Activated CD8-positive, alpha-beta memory T cell treated with anti-CD3 and anti-CD28 coated beads, Interleukin-2, amount 50 U/mL, for 48 hours (primary cell): ENCODE data around the gene RARG.

ENCODE experiments used
- DNase-seq: peaks from one replicate; pipeline ENCODE4 v3.0.0-alpha.2; 2020

Gene RARG

DNA sequence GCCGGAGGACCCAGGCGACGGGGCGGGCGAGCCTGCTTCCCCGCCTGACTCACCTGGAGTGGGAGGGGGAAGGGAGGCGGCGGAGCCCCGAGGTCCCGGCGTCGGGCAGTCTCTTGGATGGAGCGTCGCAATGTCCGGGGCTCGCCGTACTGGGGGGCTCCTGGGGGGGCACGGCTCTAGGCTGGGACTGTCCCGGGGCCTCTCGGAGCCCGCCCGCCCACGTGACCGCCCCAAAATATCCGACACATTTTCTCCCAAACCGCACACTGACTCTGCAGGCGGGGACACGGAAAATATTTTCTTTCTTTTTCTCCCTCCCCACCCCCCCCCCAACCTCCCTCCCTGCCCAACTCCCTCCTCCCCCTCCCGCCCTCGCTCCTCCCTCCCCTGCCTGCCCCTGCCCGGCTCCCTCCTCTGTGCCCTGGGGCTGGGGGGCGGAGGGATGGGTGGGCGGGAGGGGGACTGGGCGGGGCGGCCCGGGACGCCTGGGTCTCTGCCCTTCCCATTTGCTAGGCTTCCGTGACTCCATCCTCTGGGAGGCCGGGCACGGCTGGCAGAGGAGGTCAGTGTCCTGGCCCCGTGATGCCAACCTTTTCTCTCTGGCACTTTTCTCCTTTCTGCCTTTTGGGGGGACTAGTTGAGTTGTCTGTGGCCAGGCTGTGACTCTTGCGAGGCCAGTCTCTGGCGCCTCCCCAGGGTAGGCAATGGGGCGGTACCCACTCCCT, at the start of gene RARG:
TSS of gene RARG (minus strand) at position 289 of the 725 bp plus-strand sequence. CDS start 4,664 bp downstream, outside the sequence.
- peak; percentile 79 for DNase-seq

DNA sequence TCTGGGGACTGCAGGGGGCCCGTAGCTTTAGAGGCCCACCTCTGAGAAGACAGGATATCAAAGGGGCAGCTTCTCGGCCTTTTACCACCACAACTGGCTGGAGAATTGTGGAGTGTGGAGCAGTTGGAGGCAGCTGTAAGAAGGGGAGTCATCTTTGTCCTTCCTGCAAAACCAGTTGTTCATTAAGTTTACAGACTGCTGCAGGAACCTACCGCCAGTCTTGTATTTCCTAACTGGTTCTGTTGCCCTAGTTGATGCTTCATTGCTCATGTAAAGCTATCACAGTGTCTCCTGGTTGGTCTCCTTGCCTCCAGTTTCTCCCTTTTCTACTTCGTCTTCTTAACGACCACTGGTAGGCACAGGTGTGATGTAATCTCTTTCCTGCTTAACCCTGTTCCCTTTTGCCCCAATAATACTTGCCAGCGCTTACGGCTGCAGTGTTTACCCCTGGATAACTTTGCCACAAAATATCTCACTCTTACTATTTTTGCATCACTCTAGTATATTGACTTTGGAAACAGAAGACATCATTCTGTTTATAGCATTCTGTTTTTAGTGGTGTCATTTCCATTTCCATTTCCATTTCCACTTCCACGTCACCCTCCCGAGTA, 48.0 kb upstream of the RARG start:
- no peak for DNase-seq

DNA sequence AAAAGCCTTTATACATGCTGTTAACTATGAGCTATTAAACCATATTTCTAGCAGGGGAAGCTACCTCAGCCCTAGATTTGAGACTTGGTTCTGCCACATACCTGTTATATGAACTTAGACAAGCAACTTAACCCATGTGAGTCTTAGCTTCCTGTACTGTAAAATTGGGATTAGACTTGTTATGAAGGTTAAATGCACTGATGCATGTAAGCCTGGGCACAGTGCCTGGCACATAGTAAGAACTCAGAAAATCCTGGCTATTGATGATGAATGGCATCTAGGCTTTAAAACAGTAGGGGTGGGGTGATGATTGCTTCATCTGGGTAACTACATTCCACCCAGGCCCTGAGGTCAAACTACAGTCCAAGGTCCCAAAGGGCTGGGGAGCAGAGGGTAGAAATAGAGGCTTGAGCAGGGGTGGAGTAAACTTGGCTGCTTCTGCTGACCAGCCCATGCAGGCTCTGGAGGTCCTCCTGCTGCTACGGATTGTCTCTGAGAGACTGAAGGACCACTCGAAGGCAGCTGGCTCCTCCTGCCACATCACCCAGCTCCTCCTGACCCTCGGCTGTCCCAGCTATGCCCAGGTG, 47.4 kb upstream of the RARG start:
- DNase-seq = no peak

DNA sequence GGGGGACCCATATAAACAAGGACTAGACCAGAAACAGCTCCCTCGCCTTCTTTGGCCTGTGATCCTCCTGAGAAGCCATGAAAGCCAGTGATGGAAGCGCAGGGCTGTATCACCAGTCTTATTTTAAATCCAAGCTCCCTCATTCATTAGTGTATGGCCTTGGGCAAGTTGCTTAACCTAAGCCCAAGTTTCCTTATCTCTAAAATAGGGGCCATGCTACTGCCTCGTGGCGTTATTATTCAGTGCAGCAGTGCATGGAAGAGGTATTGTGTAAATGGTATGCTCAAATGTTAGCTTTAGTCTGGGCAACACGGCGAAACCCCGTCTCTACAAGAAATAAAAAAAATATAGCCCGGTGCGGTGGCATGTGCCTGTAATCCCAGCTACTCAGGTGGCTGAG, 46.0 kb upstream of the RARG start:
- no peak for DNase-seq

DNA sequence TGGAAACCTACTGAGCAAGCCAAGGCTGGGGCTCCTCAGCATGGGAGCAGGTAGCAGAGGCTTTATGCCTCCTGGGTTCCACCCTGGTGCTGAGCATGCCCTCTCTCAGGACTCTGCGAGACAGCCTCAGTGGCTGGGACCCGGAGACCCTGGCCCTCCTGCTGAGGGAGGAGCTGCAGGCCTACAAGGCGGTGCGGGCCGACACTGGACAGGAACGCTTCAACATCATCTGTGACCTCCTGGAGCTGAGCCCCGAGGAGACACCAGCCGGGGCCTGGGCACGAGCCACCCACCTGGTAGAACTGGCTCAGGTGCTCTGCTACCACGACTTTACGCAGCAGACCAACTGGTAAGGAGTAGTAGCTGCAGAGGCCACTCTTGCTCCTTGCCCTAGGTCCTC, 44.5 kb upstream of the RARG start:
- no peak for DNase-seq

DNA sequence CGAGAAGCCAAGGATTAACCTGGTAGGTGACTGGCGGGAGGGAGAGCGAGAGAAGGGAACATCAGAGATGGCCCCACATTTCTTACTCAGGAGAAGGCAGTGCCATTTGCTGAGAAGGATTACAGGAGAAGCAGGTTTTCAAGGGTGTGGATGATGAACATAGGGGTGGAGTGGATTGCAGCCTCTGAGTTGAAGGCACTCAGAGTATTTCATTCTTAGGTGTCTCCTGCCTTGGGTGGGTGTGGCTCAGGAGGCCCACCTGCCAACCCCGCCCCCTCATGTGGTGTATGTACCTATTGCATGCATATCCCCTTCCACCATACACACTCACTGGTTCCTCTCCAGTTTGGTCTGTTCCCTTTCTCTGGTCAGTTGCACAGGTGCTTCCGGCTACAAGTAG, 42.4 kb upstream of the RARG start:
- no peak for DNase-seq

DNA sequence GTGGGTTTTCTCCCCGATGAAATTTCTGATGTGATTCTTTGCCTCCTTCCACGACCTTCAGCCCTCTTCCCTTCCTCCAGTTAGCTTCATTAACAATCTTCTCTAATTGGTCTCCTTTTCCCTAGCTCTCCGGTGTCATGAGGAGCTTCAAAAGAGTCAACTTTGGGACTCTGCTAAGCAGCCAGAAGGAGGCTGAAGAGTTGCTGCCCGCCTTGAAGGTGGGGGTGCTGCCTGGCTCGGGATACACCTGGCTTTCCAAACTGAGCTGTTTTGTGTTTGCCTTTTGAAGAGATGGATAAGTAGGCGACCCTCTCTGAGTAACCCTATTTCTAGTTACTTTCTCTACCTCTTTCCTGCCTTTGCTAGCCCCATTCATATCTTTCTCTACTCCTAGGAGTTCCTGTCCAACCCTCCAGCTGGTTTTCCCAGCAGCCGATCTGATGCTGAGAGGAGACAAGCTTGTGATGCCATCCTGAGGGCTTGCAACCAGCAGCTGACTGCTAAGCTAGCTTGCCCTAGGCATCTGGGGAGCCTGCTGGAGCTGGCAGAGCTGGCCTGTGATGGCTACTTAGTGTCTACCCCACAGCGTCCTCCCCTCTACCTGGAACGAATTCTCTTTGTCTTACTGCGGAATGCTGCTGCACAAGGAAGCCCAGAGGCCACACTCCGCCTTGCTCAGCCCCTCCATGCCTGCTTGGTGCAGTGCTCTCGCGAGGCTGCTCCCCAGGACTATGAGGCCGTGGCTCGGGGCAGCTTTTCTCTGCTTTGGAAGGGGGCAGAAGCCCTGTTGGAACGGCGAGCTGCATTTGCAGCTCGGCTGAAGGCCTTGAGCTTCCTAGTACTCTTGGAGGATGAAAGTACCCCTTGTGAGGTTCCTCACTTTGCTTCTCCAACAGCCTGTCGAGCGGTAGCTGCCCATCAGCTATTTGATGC, 36.9 kb upstream of the RARG start:
- DNase-seq = no peak

DNA sequence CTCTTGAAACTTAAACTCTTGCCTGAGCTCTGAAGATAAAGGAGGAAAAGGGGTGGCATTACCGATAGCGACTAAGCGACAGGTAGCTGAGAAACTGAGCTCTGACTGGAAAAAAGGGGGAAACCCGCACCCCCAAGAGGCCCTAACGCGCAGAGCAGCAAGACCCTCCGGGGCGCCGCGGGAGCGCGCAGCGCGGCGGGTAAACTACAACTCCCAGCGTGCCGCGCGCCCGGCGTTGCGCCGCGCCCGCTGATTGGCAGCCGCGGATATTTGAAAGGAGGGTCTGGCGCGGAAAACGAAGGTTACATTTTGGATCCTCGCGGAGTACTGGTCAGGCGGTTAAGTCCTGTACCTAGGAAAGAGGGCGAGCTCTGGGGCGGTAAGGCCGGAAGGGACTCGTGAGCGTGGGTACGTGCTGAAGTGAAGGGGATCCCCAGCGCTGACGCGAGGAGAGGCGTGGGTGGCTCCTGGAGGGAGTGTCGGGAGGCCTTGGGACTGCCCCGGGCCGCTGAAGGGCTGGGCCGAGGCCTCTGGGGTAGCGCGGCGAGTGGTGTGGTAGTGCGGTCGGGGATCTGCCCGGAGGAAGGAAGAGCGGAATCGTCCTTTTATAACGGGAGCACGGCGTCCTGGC, 36.1 kb upstream of the RARG start, which contains the start of gene ESPL1:
TSS of gene ESPL1 (plus strand) at position 301 of the 631 bp plus-strand sequence. CDS start 468 bp downstream, outside the sequence.
- DNase-seq = peak; percentile 92

DNA sequence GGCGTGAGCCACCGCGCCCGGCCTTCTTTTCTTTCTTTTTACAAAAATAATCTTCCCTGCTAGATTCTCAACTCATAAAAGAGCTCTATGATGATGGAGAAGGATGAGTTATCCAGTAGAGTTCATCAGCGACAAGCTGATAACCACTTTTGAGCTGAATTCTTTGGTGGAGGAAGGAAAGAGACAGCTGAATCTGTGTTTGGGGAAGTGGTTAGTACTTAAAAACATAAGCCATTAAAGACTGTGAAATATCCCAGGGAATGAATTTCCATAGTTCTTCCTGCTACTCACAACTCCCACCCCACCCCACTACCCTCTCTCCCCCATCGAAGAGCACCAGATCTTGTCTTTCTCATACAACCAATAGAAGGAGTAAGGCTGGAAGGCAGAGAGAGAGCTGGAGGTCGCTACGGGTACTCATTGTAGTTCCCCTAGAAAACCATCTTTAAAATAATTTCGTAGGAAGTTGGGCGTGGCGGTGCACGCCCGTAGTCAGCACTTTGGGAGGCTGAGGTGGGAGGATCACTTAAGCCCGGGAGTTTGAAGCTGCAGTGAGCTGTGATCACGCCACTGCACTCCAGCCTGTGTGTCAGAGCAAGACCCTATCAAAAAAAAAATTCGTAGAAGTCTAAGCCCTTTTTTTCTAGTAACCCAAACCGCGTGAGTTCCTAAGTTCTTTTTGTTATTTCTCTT, 35.4 kb upstream of the RARG start:
- peak; percentile 66 for DNase-seq

DNA sequence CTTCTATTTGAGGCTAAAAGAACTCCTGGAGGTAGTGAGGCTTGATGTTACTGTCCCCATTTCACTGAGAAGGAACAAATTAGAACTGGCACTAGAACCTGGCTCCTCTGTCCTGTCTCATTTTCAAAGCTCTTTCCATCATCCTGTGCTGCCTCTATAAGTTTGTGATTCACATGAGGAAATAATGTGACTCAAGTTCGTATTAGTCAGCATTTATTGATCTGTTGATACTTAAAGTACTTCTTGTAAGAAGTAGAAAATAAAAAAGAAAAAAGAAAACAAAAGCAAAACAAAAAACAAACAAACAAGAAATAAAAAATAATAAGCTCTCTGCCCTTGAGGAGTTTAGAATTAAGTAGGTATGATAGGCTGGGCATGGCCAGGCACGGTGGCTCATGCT, 33.8 kb upstream of the RARG start:
- no peak for DNase-seq

DNA sequence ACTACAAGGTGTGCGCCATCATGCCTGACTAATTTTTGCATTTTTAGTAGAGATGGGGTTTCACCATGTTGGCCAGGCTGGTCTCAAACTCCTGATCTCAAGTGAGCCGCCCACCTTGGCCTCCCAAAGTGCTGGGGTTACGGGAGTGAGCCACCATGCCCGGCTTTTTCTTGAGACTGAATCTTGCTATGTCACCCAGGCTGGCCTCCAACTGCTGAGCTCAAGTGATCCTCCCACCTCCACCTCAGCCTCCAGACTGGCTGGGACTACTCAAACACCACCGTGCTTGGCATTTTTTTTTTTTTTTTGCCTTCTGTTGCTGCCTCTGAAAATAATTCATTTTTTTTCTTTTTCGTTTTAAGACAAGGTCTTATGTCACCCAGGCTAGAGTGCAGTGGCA, 27.9 kb upstream of the RARG start:
- no peak for DNase-seq

DNA sequence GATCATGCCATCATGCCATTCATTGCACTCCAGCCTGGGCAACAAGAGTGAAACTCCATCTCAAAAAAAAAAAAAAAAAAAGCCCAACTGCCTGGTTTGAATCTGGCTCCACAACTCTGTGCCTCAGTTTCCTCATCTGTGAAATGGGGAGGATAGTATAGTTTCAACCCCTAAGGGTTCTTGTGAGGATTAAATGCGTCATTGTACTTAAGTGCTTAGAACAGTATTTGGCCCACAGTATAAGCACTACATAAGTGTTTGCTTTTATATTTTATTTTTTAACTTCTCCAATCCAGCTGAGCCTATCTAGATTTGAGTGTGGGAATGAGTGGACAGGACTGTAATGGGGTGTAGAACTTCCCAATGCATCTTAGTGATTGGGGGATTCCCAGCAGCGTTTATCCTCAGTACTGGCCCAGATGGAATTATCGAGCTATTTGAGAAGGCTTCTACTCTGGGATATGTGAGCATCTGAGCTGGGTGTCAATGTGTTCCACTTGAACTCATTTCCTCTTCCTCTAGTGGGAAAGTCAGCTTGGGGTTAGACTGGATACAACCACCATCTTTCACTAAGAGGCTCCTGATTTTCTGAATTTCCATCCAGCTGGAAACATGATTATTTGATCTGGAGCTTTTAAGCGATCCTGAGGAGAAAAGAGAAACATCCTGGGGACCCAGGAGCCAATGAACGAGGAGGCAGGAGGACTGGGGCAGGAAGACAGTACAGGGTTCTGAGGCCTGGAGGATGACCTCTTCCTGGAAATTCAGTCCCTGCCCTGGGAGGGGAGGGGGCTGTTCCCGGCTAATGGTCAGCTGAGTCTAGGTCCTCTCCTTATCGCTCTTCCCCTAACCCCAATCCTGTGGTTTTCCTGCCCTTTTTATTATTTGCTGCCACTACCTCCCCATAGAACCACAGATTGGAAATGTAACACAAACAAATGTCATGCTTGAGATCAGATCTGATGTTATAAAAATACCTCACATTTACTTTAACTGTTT, 26.8 kb upstream of the RARG start:
- no peak for DNase-seq

DNA sequence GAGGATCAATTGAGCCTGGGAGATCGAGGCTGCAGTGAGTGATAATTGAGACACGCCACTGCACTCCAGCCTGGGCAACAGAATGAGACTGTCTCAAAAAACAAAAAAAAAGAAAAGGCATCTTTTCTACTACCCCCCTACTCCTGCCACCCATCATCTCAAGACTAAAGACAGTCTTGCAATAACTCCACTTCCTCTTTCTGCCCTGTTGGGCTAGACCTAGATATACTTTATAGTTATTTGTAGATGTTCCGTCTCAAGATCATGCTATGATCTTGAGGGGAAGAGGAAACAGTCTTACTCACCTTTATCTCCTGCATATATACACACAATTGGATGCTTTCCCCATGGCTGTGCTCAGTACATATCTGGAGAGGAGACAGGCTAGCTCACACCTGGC, 24.0 kb upstream of the RARG start:
- DNase-seq = no peak

DNA sequence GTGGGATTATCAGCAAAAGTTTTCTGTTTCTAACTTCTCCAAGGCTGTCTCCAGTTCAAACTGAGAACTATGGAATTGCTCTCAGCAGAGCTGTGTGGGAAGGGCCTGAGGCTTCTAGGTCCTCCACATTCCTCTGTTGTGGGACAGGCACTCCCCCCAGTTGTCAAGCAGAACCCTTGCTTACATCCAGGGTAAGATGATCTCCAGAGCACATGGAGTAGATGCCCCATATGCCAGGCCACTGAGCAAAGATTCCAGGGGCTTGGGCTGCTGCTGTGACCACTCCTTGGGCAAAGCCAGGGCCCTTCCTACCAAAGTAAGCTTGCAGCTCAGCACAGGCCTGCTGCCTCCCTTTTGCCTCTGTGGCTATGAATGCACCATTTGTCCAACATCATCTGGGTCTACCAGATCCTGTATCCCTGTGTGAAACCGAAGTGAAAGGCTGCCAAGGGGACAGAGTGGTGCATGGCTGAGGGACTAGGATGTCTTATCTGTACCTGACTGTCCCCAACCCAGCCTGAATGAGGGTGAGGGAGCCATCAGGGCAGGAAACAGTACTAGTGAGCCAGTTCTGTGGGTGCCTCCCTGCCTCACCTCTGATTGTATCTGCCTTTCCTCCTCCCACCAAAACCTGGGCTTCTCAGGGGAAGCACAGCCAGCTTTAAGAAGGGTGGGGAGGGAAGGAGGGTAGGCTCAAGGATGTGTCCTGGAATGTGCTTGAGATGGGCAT, 23.0 kb upstream of the RARG start:
- DNase-seq = no peak

DNA sequence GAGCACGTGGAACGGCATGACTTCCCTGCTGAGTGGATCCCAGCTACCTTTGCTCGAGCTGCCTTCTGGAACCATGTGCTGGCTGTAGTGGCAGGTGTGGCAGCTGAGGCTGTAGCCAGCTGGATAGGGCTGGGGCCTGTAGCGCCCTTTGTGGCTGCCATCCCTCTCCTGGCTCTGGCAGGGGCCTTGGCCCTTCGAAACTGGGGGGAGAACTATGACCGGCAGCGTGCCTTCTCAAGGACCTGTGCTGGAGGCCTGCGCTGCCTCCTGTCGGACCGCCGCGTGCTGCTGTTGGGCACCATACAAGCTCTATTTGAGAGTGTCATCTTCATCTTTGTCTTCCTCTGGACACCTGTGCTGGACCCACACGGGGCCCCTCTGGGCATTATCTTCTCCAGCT, 21.3 kb upstream of the RARG start:
- no peak for DNase-seq

DNA sequence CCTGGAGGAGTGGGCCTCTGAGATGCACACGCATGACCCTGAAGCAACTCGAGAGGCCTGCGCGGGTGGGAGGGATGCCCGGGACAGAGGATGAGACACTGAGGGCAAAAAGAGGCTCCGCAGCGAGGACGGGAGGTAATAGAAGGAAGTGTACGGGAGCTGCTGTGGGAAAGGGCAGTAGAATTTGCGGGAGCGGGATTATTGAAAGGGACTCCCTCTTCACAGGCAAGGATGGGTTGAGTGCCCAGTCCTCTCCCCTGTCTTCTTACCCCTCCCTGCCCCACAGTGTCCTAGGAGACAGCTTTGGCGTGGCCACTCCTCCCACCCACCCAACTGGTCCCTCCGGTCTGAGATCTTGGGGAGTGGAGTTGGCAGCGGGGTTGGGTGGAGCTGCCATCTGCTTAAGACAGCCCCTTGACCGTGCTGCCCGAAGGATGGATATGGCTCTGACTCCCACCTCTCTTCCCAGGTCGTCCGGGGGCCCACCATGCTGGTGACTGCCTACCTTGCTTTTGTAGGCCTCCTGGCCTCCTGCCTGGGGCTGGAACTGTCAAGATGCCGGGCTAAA, 20.4 kb upstream of the RARG start:
- DNase-seq = no peak

DNA sequence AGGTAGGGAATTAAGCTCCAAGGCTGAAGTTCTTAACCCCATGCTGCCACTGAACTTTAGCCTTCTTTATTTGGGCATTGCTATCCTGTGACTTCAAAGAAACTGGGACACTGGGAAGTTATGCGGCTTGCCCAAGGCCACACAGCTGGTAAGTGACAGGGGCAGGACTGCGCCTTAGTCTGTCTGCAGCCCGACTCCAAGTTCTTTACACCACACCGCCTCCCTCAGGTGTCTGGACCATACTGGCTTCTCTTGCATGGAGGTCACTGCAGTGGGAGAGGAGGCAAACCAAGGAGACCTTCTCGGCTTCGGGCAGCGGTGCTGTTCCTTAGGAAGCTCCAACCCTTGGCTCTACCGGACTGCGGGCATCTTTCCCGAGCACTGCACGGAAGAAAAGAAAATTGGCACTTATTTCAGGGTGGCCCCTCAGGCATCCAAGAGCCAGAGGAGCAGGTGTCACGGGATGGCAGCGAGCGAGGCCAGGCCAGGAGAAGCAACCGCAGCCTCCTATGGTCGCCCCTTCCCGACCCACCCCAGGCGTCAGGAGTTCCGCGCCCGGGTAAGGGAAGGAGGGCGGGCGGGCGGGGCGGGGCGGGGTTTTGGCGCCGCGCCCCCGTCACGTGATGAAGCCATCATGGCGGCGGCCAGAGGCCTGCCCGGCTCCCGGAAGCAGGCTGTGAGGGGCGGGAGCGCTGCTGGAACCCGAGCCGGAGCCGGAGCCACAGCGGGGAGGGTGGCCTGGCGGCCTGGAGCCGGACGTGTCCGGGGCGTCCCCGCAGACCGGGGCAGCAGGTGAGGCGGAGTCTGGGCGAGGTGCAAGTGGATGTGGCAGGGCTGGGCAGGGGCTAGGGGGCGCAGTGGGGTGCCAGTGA, 19.7 kb upstream of the RARG start:
- DNase-seq = peak; percentile 85

DNA sequence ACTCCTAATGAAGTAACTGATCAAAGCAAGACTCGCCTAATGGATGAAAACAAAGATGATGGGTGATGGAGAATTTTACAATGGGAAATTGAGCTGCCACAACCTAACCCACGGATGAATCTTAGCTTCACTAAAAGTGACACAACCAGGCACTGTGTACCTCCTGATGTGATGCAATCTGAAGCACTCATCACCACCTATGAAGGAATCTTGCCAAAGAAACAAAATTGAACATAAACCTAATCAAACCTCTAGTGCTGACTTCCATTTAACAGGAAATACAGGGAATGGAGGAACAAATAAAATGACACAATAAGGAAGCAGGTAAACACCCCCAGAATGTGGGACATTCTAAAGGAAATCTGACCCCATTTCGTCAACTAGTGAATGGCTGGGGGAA, 13.3 kb upstream of the RARG start:
- no peak for DNase-seq

DNA sequence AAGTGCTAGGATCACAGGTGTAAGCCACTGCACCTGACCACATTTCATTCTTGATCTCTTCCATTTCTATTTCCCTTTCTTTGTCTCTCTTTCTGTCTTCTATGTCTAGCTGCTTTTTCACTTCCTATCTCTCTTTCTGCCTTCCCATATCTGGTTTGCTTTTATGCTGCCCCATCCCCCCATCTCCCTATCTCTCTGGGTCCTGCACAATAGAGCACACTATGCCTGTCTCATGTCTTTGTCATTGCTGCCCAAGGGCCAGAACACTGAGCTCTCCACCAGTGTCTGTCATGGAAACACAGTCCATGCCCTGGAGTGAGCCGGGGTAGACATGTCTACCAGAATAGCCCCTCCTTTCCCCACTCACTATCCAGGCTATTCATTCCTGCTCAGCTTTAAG, 12.3 kb upstream of the RARG start:
- DNase-seq = no peak
